GM19025 (cell line): ENCODE data around the gene GIPC3.
"Not testable (repeated sequence)": the region's sequence is repeated elsewhere in the genome, so short reads cannot be mapped to it uniquely, and the experiment has no call there.

Experiments
- ATAC-seq: cut with Tn5 transposase; IDR thresholded peaks from one replicate; pipeline ENCODE4 v1.9.1; 2021; ENCODE audit warnings: mild to moderate bottlenecking, low read depth, moderate library complexity; ENCODE audit not compliant: unreplicated experiment

Gene GIPC3

GRCh38 chr19:3575949-3576673, 9.2 kb upstream of the GIPC3 start:
- no peak for ATAC-seq

- no peak for ATAC-seq
These were observed 8.4 kb upstream of the GIPC3 start for GRCh38 chr19:3576696-3577443.

DNA sequence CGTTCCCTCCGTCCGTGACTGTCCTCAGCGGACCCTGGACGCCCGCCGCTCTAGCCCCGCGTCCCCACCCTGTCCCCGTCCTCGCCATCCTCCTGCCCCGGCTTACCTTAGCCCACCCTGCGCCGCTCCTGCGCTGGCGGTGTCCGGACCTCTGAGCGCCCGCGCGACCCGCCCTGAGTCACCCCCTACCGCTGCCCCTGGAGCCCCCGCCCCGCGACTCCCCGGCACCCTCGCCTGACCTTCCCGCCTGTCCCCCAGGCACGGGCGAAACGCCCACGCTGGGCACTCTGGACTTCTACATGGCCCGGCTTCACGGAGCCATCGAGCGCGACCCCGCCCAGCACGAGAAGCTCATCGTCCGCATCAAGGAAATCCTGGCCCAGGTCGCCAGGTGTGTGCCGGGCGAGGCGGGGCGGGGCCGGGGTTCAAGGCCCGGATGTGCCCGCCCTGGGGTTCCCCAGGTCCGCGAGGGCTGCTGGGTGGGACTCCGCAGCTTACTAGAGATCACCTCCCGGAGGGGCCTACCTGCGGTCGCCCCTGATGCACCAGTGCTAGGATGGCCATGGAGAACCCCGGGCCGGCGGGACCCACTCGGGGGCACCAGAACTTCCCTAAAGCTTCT, 7.4 kb upstream of the GIPC3 start:
- ATAC-seq: no peak

GRCh38 chr19:3578390-3578789, 6.9 kb upstream of the GIPC3 start:
- ATAC-seq: no peak

DNA sequence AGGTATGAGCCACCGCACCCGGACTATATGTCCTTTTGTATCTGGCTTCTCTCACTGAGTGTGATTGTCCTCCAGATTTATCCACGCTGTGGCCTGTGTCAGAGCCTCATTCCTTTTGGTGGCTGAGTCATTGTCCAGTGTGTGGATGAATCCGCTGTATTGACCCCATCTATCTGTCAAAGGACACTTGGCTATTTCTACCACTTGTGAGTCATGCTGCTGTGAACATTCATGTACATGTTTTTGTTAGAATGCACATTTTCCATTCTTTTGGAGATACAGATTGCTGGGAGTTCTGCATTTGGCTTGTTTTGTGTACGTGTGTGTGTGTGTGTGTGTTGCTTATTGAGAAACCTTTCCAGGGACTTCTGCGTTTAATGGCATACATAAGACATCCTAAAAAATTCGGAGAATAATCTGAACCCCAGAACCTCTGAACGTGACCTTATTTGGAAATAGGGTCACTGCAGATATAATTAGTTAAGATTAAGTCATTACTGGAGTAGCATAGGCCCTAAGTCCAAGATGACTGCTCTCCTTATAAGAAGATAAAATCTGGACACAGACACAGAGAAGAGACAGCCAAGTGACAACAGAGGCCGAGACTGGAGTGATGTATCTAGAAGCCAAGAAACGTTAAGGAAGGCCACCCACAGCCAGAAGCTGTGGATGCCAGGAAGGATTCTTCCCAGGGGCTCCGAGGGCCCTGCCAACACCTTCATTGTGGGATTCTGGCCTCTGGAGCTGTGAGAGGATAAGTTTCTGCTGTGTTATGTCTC, 4.9 kb upstream of the GIPC3 start:
- ATAC-seq: no peak

- not testable (repeated sequence) for ATAC-seq
These were observed 3.5 kb upstream of the GIPC3 start for GRCh38 chr19:3581792-3582191.

- ATAC-seq: not testable (repeated sequence)
These were observed 1.1 kb upstream of the GIPC3 start for GRCh38 chr19:3584036-3584802.

- ATAC-seq: no peak
These were observed 899 bp downstream of the GIPC3 start for GRCh38 chr19:3586127-3586626.

DNA sequence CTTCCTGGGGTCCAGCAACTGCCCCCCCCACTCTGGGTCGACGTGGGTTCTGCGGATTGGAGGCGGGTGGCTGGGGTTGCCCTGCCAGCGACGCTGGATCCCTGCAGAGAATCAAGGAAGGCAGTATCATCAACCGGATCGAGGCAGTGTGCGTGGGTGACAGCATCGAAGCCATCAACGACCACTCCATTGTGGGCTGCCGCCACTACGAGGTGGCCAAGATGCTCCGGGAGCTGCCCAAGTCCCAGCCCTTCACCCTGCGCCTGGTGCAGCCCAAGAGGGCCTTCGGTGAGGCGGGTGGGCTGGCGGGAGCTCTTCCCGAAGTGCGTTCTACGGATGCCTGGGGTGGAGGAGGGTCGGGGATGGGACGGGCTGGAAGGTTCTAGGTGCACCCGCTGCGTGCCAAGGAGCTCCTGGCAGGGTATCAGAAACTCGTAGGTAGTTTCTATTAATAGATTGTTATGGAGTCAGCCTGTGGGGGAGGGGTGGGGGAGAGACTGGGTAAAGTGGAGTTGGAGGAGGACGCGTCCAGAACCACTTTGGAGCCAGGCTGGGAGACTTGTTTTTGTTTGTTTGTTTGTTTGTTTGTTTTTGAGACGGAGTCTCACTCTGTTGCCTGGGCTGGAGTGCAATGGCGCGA, 1.5 kb downstream of the GIPC3 start:
- no peak for ATAC-seq

DNA sequence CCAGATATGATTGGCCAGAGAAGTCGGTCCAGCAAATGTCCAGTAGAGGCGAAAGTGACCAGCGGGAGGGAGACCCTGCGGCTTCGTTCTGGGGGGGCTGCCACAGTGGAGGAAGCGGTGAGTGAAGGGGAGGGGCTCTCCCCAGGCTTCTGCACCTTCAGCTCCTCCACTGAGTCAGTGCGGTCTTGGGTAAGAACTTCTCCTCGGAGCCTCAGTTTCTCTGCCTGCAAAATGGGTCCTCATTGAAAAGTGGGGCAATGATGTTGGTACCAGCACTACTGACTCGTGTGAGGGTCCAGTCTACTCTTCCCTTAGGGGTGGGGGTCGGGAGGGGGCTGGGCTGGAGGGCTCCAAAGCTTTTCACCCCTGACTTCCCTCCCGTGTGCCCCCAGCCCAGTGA, 4.2 kb downstream of the GIPC3 start:
- ATAC-seq: no peak

GRCh38 chr19:3589949-3590348, 4.7 kb downstream of the GIPC3 start:
- no peak for ATAC-seq

DNA sequence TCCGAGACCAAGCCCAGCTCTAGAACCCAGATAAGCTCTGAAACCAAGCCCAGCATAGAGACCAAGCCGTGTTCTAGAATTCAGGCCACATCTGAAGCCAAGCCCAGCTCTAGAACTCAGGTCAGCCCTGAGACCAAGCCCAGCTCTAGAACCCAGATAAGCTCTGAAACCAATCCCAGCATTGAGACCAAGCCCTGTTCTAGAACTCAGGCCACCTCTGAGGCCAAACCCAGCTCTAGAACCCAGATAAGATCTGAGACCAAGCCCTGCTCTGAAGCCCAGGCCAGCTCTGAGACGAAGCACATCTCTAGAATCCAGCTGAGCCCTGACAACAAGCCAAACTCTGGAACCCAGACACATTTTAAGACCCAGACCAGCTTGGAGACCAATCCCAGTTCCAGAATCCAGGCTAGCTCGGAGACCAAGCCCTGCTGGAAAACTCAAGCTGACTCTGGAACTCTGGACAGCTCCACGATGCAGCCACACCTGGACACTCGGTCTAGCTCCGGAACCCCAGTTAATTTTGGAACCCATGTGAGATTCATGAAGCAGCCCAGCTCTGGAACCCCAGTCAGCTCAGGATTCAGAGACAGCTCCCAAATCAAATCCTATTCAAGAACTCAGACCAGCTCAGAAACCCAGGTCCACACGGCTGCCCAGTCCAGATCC, 5.8 kb downstream of the GIPC3 start:
- ATAC-seq: no peak

DNA sequence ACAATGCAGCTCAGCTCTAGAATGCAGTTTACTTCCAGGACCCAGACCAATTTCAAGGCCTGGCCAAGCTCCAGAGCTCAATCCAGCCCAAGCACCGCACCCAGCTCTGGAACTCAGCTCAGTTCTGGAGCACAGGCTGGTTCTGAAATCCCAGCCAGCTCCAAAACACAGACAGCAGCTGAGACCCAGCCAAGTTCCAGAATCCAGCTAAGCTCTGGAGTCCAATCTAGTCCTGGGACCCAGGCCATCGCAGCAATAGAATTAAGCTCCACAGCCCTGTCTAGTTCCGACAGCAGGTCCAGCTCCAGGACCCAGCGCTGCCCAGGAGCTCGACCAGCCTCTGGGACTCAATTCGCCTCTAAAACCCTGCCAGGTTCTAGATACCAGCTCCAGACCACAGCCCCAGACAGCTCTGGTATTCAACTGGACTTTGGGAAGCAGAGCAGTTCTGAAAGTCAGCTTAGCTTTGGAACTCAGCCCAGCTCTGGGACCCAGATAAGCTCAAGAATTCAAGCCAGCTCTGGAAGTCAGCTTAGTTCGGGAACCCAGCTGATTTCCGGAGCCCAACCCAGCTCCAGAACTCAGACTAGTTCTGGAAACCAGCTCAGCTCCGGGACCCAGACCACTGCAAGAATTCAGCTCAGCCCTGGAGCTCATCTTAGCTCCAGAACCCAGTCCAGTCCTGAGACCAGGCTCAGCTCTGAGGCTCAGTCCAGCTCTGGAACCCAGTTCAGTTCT, 6.8 kb downstream of the GIPC3 start:
- ATAC-seq: no peak

- ATAC-seq: no peak
These were observed 7.9 kb downstream of the GIPC3 start for GRCh38 chr19:3593156-3593555.

- ATAC-seq: no peak
These were observed 10.3 kb downstream of the GIPC3 start for GRCh38 chr19:3595521-3596061.

DNA sequence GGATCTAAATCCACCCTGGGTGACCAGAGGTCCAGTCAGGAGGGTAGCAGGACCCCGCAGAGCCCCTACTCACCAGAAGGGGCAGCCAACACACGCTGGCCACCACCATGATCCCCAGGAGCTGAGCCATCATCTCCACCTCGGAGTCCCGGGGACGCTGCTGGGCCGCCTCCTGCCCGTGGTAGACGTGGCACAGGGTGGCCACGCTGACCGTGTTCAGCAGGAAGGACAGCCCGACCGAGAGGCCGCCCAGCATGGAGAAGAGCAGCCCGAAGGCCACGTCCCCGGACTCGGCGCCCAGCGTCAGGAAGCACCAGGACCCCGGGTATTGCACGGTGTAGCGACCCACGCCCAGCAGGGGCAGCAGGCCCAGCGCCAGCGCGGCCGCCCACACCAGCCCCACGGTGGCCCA, 14.5 kb downstream of the GIPC3 start:
- no peak for ATAC-seq

DNA sequence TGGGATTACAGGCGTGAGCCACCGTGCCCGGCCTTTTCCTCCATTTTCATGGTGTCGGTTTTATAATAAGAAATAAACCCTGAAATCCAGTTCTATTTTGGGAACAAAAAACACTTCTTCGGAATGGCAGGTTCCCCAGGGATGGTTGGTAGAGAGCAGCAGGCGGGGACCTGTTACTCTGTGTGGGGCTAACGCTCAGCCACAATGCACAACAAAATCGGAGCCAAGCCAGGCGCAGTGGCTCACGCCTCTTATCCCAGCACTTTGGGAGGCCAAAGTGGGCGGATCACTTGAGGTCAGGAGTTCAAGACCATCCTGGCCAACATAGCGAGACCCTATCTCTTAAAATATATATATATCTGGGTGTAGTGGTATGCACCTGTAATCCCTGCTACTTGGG, 15.7 kb downstream of the GIPC3 start:
- ATAC-seq: no peak
